Measurements from ENCODE around the gene AFAP1L1.

Gene AFAP1L1

DNA sequence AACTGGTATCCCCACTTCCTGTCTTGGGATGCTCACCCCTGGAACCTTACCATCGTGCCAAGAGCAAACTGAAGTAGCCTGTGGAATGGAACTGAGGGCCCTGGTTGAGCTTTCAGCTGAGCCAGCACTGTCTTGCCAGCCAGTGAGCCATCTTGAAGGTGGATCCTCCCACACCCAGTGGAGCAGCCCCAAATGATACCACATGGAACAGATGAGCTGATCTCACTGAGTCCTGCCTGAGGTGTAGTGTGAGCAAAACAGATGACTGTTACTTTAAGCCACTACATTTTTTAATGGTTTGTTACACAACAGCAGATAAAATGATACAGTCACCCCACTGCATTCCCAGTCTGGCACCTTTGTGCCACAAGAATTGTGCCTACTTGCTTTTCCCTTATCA, 84.0 kb downstream of the AFAP1L1 start:
- DNase-seq = no peak

DNA sequence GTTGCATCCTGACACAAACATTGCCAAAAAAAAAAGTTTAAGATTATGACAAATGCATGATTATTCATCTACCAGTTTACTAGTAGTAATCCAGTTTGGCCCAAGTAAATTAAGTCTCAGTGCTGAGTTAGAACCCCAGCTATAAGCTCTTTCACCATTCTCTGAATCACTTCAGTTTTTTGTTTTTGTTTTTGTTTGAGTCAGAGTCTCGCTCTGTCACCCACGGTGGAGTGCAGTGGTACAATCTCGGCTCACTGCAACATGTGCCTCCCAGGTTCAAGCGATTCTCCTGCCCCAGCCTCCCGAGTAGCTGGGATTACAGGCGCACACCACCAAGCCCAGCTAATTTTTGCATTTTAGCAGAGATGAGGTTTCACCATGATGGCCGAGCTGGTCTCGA, 84.7 kb downstream of the AFAP1L1 start:
- no peak for DNase-seq

DNA sequence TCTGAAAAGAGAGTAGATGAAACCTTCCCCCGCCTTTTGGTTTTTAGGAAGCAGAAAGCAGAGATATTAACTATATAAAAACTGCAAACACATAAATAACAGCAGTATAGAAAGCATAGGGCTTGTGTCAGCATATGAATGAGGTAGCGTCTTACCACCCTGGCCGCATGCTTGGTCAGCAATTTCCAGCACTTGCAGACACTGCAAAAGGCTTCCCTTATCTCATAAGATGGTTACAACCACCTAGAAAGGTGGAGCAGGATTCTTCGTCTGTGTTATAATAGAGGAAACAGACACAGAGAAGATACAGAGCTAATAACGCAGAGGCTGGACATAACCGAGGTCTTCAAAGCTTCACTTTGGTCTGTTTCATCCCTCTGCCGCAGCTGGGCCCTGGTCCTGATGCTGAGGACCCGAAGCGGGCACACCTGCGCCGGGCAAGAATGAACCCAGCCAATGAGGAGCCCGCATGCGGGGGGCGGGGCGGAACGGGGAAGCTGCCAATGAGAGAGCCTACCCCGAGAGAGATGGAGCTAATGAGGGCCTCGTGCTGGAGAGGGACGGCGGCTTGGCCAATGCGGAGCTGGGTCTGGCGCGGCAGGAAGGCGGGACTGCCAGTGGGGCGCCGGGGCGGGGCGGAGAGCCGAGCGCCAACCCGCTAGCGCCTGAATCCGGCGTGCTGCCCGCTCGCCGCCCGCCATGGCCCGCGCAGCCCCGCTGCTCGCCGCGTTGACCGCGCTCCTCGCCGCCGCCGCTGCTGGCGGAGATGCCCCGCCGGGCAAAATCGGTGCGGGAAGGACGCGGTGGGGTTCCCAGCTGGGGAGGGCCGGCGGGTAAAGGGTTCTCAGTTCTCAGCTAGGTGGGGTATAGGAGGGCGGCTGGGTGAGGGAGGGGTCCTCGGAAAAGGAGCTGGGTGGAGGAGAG, 86.0 kb downstream of the AFAP1L1 start, which contains the start of gene PCYOX1L:
PCYOX1L (plus strand) TSS at position 677 of the 924 bp plus-strand sequence; CDS start at position 700, 23 bp downstream.
- peak; percentile 92 for DNase-seq

DNA sequence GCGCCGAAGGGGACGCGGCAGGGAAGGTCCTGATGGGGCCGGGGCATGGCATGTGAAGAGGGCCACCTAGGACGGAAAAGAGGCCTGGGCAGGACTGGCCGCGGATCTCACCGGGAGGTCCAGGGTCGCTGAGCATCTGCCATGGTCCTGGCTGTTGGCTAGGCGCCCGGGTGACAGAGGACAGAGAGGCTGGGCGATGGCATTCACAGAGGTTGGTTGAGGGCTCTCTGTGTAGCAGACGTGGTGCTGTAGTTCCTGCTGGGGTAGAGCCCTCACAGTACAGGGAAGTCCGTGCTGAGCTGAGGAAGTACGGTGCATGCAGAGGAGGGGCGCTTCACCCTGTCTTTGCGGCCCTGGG, 86.6 kb downstream of the AFAP1L1 start:
- DNase-seq = no peak

DNA sequence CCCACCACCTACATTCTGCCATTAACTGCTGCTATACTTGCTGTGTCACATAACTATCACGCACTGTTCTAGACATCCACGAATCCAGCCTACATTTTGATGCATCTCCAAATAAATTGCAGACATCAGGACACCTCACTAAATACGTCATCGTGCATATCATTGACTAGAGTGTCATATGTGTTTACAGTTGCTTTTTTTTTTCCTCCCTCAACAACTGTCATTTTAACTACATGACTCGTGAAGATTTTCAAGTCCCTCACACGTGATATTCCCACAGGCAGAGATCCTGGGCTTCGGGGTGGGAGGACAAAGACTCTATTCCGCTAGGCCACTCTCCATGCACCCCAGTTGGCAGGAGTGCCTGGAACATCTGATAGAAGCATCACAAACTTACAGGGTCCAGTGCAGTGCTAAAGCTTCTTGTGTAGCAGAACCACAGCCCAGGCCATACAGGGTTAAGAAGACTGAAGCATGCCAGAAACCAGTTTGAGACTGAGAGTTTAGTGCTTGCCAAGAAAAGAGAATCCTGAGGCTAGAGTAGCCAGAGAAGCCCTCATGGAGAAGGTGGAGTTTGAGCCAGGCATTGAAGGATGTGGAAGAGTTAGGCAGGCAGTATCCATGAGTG, 87.3 kb downstream of the AFAP1L1 start:
- no peak for DNase-seq

DNA sequence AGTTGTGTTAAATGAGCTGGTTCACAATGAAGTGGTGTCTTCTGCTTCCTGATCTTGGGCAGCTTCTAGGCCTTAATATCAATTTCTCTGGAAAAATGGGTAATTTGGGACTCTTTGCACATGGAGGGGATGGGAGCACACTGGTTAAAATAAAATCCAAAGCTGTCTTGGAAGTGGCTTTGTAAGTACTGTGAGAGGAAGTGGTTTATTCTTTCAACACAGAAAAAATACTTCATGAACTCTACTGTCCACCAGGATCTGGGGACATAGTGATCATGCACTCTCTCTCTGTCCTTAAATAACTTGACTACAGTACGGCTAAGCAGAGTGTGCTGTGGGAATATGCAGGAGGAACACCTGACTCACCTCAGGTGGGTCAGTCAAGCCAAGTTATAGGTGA, 88.6 kb downstream of the AFAP1L1 start:
- DNase-seq = no peak

DNA sequence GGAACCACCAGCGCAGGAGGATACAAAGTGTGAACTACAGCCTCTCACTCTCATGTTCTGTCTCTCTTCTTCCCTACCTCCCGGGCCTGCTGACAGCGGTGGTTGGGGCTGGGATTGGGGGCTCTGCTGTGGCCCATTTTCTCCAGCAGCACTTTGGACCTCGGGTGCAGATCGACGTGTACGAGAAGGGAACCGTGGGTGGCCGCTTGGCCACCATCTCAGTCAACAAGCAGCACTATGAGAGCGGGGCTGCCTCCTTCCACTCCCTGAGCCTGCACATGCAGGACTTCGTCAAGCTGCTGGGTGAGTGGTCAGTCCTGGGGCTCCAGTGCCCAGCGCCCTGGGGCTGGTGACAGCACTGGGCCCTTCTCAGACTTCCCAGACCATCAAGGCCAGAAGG, 90.9 kb downstream of the AFAP1L1 start:
- no peak for DNase-seq

DNA sequence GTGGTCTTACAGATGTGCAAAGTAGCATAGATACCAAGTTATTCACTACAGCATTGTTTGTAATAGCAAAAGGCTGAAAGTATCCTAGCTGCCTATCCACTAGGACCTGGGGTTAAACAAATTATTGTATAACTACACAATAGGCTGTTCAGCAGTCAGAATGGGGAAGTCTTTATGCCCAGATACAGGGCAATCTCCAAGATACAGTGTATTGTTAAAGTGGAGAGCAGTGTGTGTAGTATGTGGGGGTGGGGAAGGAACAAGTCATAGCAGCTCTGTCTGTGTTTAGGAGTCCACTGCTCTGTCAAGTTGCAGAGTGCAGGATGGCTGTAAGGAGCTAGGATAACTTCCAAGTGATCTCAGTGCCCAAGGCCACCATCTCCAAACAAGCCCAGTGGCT, 91.7 kb downstream of the AFAP1L1 start:
- no peak for DNase-seq

DNA sequence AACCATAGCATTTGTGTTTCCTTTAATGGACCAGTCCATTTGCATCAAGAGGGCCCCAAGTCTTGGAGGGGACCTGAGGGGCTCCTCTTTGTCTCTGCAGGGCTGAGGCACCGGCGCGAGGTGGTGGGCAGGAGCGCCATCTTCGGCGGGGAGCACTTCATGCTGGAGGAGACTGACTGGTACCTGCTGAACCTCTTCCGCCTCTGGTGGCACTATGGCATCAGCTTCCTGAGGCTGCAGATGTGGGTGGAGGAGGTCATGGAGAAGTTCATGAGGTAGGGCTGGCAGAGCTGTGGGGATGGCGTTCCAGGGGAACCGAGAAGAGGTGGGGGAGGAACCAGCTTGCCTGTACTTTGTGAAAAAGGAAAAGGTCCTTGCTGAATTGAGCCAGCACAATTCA, 92.3 kb downstream of the AFAP1L1 start:
- DNase-seq = no peak

DNA sequence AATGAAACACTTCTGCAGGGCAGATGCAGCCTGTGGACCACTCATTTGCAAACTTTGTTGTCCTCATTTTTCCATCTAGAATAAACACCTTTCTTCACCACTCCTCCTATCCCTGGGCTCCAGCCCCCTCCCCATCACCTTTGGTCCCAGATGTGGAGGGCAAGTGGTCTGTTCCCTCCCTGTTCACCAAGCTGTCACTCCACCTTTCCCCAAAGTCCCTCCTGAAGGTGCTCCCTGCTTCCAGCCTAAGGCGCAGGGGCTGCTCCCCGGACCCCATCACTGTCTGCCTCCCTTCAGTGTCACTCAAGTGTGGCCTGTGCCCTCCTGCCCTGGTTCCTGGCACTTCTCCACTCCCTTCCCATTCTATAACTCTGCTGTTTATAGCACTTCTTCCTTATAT, 93.1 kb downstream of the AFAP1L1 start:
- DNase-seq = no peak

DNA sequence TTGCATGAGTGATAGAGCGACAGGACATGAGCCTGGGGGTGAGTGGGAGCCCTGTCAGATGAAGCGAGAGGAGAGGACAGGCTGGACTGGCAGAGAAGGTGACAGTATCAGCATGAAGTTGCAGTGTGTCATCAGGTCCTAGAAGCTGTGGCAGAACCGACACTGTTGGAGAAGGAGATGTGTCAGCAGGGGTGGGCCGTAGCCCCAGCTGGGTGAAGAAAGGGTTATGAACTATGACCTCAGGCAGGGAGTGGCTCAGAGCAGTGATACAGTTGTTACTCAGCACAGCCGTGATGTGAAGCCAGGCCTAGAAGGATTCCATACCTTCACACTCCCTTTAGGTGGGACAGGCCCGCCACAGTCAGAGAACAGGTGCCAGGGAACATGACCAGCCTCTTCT, 93.8 kb downstream of the AFAP1L1 start:
- DNase-seq = no peak

DNA sequence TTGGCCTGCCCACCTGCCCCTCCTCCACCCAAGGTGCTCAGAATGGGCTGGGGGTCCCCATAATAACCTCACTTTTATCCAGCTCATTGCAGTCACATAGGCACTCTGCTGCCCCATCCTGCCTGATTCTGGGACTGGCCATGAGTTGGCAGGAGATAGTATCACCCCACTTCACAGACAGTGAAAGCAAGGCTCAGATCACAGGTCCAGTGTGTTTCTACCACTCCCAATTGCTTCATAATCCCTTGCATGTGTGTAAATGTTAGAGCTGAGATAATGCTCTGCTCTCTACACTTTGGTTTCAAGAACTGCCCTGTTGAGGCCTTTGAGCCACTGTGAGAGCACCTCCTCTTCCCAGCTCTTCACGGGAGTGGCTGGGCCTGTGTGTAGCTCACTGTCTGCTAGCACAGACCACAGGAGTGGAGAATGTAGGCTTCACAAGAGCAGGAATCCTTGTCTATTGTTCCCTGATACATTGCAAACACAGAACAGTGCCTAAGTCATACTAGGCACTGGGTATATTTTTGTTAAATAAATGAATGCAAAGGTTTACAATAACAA, 94.6 kb downstream of the AFAP1L1 start:
- DNase-seq = no peak

DNA sequence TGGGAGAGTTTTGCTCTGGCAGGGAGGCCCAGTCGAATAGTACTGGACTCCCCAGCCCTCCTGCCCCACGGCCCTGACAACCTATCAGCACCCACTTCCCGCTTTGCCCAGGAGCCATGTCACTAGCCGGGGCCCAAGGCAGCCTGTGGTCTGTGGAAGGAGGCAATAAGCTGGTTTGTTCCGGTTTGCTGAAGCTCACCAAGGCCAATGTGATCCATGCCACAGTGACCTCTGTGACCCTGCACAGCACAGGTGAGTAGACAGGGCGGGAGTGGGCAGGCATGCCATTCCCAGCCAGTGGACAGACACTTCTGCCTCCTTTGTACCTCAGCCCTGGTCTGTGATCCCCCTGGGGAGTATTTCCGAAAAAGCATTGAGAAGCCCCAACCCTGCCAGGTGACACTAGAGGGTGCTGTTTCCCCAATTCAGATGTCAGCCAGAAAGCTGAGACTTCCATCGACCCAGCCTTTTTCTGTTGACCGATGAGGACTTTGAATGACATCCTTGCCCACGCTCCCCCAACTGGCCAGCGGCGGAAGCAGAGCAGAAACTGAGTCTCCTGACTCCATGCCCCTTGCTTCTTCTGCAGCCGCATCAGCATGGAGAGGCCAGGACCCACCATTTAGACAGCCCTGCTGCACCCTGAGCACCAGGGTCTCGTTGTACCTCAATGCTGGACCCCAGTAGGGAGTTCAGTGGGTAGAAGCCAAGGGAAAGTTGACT, 95.8 kb downstream of the AFAP1L1 start:
- DNase-seq = peak; percentile 38

DNA sequence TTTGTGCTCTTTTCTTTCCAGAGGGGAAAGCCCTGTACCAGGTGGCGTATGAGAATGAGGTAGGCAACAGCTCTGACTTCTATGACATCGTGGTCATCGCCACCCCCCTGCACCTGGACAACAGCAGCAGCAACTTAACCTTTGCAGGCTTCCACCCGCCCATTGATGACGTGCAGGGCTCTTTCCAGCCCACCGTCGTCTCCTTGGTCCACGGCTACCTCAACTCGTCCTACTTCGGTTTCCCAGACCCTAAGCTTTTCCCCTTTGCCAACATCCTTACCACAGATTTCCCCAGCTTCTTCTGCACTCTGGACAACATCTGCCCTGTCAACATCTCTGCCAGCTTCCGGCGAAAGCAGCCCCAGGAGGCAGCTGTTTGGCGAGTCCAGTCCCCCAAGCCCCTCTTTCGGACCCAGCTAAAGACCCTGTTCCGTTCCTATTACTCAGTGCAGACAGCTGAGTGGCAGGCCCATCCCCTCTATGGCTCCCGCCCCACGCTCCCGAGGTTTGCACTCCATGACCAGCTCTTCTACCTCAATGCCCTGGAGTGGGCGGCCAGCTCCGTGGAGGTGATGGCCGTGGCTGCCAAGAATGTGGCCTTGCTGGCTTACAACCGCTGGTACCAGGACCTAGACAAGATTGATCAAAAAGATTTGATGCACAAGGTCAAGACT, 96.5 kb downstream of the AFAP1L1 start:
- DNase-seq = no peak

DNA sequence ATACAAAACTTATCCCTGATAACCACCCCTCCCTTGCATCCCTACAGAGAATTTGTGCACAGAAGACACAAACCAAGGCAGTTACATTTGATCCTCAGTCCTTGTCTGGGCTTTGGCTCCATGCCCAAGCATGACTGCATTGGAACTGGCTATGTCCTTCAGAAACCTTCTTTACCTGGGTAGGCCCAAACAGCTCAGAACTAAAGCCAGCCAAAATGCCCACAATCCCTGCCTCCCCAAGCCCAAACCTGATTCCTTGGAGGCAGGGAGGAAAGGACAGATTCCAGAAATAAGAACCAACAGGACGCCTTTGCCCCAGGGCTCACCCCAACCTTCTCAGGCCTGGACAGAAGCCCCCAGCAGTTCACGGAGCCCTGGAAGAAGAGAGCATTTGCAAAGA, 99.2 kb downstream of the AFAP1L1 start:
- DNase-seq = no peak

DNA sequence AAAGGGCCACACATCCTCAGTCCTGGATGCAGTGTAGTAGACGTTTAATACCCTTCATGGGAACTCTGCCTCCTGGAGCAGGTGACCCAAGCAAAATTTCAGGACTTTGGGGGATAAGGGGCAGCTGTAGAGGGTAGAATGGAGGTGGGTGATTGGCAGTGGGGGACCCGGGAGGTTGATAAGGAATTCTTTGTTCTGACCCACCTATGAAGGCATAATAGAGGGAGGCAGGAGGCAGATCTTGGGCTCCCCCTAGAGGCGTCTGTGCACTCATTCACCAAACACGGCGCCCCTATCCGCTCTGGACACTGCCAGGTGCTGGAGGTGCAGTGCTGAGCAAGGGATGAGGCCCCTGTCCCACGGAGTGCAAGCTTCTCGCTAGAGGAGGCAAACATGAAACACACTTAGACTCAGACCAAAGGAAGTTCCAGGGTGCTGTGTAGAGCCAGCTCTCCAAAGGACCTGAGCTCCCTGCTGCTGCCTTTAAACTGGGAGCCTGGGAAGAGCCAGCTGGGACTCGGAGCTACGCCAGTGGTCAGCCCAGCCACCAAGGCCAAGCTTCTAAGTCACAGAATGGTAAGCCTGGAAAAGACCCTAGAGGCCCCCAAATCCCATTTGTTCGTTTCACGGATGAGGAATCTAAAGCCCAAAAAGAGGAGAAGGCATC, 99.8 kb downstream of the AFAP1L1 start:
- peak; percentile 72 for DNase-seq

DNA sequence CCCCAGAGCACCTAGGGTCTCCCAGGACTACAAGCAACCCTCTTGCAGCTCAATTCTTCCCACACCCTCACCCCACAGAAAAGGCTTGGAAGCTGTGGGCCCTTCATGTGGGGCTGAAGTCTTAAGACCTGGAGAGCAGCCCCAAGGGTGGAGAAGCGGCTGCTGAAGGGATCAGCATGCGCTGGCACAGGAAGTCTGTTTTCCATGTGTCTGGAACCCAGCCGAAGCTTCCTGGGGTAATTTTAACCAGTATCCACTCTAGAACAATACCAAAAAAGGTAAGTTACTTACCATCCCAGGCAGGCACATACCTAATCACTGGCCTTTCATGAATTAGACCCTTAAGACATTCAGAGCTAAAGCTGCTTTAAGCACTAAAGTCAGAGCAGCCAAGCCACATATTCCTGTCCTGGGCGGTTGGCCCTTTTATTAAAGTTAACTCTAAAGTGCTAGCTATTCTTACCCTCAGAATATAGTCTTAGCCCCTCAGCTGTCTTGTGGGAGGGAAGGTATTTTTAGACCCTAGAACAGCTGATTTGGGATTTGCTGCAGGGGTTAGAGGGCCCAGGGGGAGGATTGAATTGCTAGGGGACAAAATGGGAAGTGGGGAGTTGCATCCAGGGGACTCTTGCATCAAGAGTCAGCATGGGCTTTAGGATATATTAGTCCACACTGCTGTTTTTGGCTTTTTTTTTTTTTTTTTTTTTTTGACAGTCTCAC, 100.6 kb downstream of the AFAP1L1 start:
- no peak for DNase-seq

DNA sequence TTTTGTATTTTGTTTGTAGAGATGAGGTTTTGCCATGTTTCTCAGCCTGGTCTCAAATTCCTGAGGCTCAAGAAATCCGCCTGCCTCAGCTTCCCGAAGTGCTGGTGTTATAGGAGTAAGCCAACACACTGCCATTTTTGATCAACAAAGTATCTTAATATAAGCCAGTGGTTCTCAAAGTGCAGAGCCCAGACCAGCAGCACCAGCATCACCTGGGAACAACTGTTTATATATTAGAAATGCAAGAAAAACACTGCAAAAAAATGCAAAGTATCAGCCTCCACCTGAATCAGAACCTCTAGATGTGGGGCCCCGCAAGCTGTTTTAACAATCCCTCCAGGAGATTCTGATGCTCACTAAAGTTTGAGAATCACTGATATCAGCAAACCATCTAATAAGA, 101.3 kb downstream of the AFAP1L1 start:
- DNase-seq = no peak

DNA sequence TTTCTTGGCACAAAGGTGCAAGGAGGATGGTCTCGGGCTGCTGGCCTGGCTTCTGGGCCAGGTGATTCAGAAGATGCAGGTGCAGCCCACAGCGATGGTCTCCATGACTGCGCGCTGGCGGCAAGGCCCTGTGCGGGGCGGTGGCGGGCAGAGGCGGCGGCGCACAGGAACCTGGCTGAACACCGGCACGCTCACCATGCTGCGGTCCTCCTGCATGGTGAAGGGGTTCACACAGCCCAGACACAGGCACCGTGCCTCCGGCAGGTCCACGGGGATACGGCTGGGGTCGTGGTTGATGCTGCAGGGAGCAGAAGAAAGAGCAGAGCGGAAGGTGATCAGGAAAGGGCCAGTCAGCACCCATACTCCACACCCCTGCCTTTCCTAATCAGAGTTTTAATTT, 102.6 kb downstream of the AFAP1L1 start:
- no peak for DNase-seq

DNA sequence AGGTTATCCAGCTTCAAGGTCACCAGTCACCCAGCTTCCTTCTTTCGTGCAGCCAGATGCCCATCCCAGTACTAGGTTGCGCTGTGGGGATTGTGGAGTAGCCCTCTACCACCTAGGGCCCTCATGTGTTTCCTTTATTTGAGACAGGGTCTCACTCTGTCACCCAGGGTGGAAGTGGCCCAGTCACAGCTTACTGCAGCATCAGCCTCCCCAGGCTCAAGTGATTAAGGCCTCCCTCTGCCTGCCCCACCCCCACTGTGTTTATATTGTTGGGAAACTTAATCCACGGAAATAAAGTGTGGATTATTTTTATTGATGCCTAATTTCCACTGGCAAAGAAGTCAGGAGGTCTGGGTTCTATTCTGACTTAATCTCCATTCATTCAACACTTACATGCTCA, 103.1 kb downstream of the AFAP1L1 start:
- no peak for DNase-seq

DNA sequence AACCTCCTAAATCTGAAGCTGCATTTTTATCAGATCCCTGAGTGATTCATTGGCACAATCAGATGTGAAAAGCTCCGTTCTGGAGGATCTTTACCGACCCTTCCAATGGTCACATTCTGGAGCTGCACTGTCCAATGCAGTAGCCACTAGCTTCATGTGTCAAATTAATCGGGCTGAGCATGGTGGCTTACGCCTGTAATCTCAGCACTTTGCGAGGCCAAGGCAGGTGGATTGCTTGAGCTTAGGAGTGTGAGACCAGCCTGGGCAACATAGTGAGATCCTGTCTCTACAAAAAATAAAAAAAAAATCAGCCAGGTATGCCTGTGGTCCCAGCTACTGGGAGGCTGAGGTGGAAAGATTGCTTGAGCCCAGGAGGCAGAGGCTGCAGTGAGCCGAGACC, 103.8 kb downstream of the AFAP1L1 start:
- DNase-seq = no peak

DNA sequence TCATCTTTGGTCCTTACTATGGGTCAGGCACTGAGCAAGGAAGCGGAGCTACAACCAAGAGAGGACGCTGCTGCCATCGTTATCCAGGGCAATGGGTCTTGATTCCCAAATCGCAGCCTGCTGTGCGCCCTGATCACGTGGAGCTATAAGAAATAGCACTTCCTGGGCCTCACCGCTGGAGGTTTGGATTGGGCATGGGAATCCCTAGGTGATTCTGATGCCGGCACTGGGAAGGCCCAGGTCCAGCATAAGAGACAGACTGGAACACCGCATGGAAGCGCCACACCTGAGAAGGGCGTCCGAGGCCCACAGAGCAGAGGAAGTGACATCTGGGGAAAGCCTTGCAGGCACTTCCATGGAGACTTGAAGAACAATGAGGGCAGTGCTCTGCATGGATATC, 104.4 kb downstream of the AFAP1L1 start:
- no peak for DNase-seq

Measured in NCI-H1694 treated with DMSO at 0.1 percent for 48 hours (cell line).